ENCODE measurements around the gene TNFRSF1B.
"Not testable (repeated sequence)": the region's sequence is repeated elsewhere in the genome, so short reads cannot be mapped to it uniquely, and the experiment has no call there.

TNFRSF1B gene

GRCh38 chr1:12194666-12195216 lies 27.9 kb downstream of the TNFRSF1B start:
- DNase-seq = no peak

- no peak for DNase-seq
These were observed 28.6 kb downstream of the TNFRSF1B start for GRCh38 chr1:12195416-12195815.

GRCh38 chr1:12196641-12197482 lies 30.1 kb downstream of the TNFRSF1B start:
- DNase-seq = no peak

- DNase-seq = no peak
These were observed 30.7 kb downstream of the TNFRSF1B start for GRCh38 chr1:12197483-12197880.

GRCh38 chr1:12200208-12200607 lies 33.4 kb downstream of the TNFRSF1B start:
- no peak for DNase-seq

- peak; percentile 48 for DNase-seq
These were observed 34.8 kb downstream of the TNFRSF1B start for GRCh38 chr1:12201352-12202189.

- no peak for DNase-seq
These were observed 35.4 kb downstream of the TNFRSF1B start for GRCh38 chr1:12202190-12202497.

GRCh38 chr1:12202577-12202976 lies 35.8 kb downstream of the TNFRSF1B start:
- DNase-seq = no peak

- DNase-seq = no peak
These were observed 36.6 kb downstream of the TNFRSF1B start for GRCh38 chr1:12203216-12204007.

GRCh38 chr1:12204140-12204539 lies 37.3 kb downstream of the TNFRSF1B start:
- DNase-seq = peak; percentile 36

- DNase-seq = no peak
These were observed 38.2 kb downstream of the TNFRSF1B start for GRCh38 chr1:12204754-12205658.

GRCh38 chr1:12206238-12206637 lies 39.4 kb downstream of the TNFRSF1B start:
- no peak for DNase-seq

- no peak for DNase-seq
These were observed 40.1 kb downstream of the TNFRSF1B start for GRCh38 chr1:12206792-12207424.

- no peak for DNase-seq
These were observed 41.5 kb downstream of the TNFRSF1B start for GRCh38 chr1:12208271-12208670.

- DNase-seq = peak; percentile 85
These were observed 42.1 kb downstream of the TNFRSF1B start for GRCh38 chr1:12208764-12209494.

GRCh38 chr1:12209495-12209832 lies 42.7 kb downstream of the TNFRSF1B start:
- DNase-seq = no peak

GRCh38 chr1:12215118-12215961 lies 48.5 kb downstream of the TNFRSF1B start:
- DNase-seq = no peak

GRCh38 chr1:12219800-12220199 lies 53.0 kb downstream of the TNFRSF1B start:
- no peak for DNase-seq

- DNase-seq = no peak
These were observed 54.1 kb downstream of the TNFRSF1B start for GRCh38 chr1:12220890-12221289.

GRCh38 chr1:12222700-12223099 lies 55.9 kb downstream of the TNFRSF1B start:
- not testable (repeated sequence) for DNase-seq
